ENCODE data around the gene CNTRL. TPM values are rescaled to one million over a fixed set of nuclear protein-coding genes. Genes with fewer than 3 reads are reported as not detected.

Gene CNTRL
- total and polyA plus RNA-seq, 4 donors, result 1.6 to 8.7 (median 4.4) TPM

GRCh38 chr9:121122246-121123032 is 47.7 kb downstream of the CNTRL start:
- H3K9ac ChIP-seq (ENCODE audit: low read depth in 1 of 2, low read length in 2 of 2), result peak overlapping the region; percentile 47 to 71
- H3K36me3 ChIP-seq (ENCODE audit: control insufficient read depth in 4 of 4, insufficient read depth in 3 of 4, low read depth in 1 of 4, low read length in 3 of 4), result peaks cover 0 to 3% (median 1%) of the 10 kb centered on the region in 4 donors
- DNase-seq (ENCODE audit: low spot score), result no peak
- H3K4me1 ChIP-seq (ENCODE audit: control insufficient read depth in 4 of 4, insufficient read depth in 4 of 4, low read length in 3 of 4), result peaks cover 0 to 21% (median 7%) of the 10 kb centered on the region in 4 donors
- WGBS, result 67% methylated on average over 5 of the region's 5 CpGs
- H3K9me3 ChIP-seq (ENCODE audit: control insufficient read depth in 4 of 4, low read length in 3 of 4), result no peaks in the 10 kb centered on the region
- H3K27me3 ChIP-seq (ENCODE audit: control insufficient read depth in 4 of 4, insufficient read depth in 4 of 4, low read length in 3 of 4), result no peaks in the 10 kb centered on the region
- peak overlapping the region; percentile 32 to 62 (median 46) for H3K4me3 ChIP-seq (ENCODE audit: low read depth in 1 of 3, low read length in 3 of 3)
- peak overlapping the region; percentile 41 to 62 for H3K27ac ChIP-seq (ENCODE audit: low read depth in 1 of 2, low read length in 2 of 2)
- no peak for TF ChIP-seq GABPA (IDR thresholded peaks at IDR 0.05 in 1 of 2, conservative IDR thresholded peaks at IDR 0.05 in 1 of 2)
- TF ChIP-seq YY1 (IDR thresholded peaks at IDR 0.05), result no peak
- no peak for TF ChIP-seq JUND (IDR thresholded peaks at IDR 0.05)
- TF ChIP-seq RXRA (IDR thresholded peaks at IDR 0.05), result no peak
- TF ChIP-seq REST (IDR thresholded peaks at IDR 0.05), result no peak
- no peak for TF ChIP-seq NR2F2 (IDR thresholded peaks at IDR 0.05)
- TF ChIP-seq FOXA2 (IDR thresholded peaks at IDR 0.05), result no peak

- Histone ChIP-seq H3K27me3 (ENCODE audit: control insufficient read depth in 4 of 4, insufficient read depth in 4 of 4, low read length in 3 of 4) (no peaks in the 10 kb centered on the region), H3K36me3 (ENCODE audit: control insufficient read depth in 4 of 4, insufficient read depth in 3 of 4, low read depth in 1 of 4, low read length in 3 of 4) (peaks cover 0 to 3% (median 1%) of the 10 kb centered on the region in 4 donors), H3K4me1 (ENCODE audit: control insufficient read depth in 4 of 4, insufficient read depth in 4 of 4, low read length in 3 of 4) (peaks cover 0 to 21% (median 7%) of the 10 kb centered on the region in 4 donors), H3K27ac (ENCODE audit: low read depth in 1 of 2, low read length in 2 of 2) (no peak overlapping the region), H3K9ac (ENCODE audit: low read depth in 1 of 2, low read length in 2 of 2) (no peak overlapping the region), H3K9me3 (ENCODE audit: control insufficient read depth in 4 of 4, low read length in 3 of 4) (no peaks in the 10 kb centered on the region), H3K4me3 (ENCODE audit: low read depth in 1 of 3, low read length in 3 of 3) (no peak overlapping the region)
- no peak for DNase-seq (ENCODE audit: low spot score)
- 79% methylated on average over 5 of the region's 5 CpGs for WGBS
- TF ChIP-seq RXRA (IDR thresholded peaks at IDR 0.05), result peak; percentile 30 to 73
- TF ChIP-seq ZBTB33 (IDR thresholded peaks at IDR 0.05), result no peak
- no peak for TF ChIP-seq CTCF (IDR thresholded peaks at IDR 0.05; ENCODE audit: low read depth, low read length, missing input control)
Observed at GRCh38 chr9:121123816-121124535, 49.2 kb downstream of the CNTRL start.

Data from liver (tissue), 9 donors.